HCT116 (cell line): ENCODE results near the gene ZNFX1.

Source experiments
- TF ChIP-seq, protein P1 (sequence below), 3 experiments: fragments of 200-600 bp in 1 of 3; sonication (generic) in 1 of 3; IDR thresholded peaks in 2 of 3; conservative IDR thresholded peaks in 1 of 3; 2 replicates each; pipeline ENCODE4 v1.5.1; 2012 to 2017; ENCODE audit warnings: low read depth in 2 of 3, low read length in 2 of 3, antibody characterized with exemption in 1 of 3, borderline replicate concordance in 1 of 3, control low read depth in 1 of 3, mild to moderate bottlenecking in 1 of 3, mixed read lengths in 1 of 3, mixed run types in 1 of 3, moderate library complexity in 1 of 3; ENCODE audit not compliant: insufficient read depth in 1 of 3
- TF ChIP-seq, protein P2 (sequence below): IDR thresholded peaks from 2 replicates; pipeline ENCODE4 v1.6.1; 2012

DNA sequence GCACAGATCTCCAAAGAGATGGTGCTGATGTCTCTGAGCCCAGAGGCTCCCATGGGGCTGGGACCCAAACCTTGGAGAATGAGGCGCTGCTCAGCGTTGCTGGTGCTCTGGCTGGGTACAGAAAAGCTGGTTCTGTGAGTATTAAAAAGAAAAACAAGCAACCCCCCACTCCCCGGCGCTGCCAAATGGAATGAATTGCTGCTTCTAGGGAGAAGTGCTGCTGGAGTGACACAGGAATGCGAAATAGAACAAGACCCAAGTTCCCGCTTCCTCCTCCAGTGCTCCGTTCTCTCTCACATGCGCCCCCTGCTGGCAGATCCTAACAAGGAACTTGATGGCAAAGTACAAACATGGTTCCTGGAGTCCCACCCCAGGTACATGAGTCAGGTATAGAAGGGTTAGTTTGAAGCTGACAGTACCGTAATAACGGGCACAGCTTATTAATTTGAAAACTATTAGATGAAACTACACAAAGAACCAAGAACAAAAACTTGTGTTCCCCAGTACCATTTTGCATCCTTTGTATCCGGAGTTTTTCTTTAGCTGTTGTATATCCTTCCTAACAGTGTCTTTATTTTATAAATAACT is 60.8 kb downstream of the ZNFX1 start:
- TF ChIP-seq, protein P1, sequence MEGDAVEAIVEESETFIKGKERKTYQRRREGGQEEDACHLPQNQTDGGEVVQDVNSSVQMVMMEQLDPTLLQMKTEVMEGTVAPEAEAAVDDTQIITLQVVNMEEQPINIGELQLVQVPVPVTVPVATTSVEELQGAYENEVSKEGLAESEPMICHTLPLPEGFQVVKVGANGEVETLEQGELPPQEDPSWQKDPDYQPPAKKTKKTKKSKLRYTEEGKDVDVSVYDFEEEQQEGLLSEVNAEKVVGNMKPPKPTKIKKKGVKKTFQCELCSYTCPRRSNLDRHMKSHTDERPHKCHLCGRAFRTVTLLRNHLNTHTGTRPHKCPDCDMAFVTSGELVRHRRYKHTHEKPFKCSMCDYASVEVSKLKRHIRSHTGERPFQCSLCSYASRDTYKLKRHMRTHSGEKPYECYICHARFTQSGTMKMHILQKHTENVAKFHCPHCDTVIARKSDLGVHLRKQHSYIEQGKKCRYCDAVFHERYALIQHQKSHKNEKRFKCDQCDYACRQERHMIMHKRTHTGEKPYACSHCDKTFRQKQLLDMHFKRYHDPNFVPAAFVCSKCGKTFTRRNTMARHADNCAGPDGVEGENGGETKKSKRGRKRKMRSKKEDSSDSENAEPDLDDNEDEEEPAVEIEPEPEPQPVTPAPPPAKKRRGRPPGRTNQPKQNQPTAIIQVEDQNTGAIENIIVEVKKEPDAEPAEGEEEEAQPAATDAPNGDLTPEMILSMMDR (IDR thresholded peaks at IDR 0.05 in 2 of 3, conservative IDR thresholded peaks at IDR 0.05 in 1 of 3; ENCODE audit: borderline replicate concordance in 1 of 3, insufficient read depth in 1 of 3, low read depth in 2 of 3, low read length in 2 of 3): peak; percentile 79 to 93 (median 85)
- TF ChIP-seq, protein P2, sequence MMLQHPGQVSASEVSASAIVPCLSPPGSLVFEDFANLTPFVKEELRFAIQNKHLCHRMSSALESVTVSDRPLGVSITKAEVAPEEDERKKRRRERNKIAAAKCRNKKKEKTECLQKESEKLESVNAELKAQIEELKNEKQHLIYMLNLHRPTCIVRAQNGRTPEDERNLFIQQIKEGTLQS: no peak
